NCI-H1092 (cell line): ENCODE results near the gene NSD2.
"Not testable (repeated sequence)": the region's sequence is repeated elsewhere in the genome, so short reads cannot be mapped to it uniquely, and the experiment has no call there.

ENCODE experiments used
- DNase-seq: peaks from one replicate; lab custom pipeline; 2025; lab: John Stamatoyannopoulos, UW

The NSD2 gene

DNA sequence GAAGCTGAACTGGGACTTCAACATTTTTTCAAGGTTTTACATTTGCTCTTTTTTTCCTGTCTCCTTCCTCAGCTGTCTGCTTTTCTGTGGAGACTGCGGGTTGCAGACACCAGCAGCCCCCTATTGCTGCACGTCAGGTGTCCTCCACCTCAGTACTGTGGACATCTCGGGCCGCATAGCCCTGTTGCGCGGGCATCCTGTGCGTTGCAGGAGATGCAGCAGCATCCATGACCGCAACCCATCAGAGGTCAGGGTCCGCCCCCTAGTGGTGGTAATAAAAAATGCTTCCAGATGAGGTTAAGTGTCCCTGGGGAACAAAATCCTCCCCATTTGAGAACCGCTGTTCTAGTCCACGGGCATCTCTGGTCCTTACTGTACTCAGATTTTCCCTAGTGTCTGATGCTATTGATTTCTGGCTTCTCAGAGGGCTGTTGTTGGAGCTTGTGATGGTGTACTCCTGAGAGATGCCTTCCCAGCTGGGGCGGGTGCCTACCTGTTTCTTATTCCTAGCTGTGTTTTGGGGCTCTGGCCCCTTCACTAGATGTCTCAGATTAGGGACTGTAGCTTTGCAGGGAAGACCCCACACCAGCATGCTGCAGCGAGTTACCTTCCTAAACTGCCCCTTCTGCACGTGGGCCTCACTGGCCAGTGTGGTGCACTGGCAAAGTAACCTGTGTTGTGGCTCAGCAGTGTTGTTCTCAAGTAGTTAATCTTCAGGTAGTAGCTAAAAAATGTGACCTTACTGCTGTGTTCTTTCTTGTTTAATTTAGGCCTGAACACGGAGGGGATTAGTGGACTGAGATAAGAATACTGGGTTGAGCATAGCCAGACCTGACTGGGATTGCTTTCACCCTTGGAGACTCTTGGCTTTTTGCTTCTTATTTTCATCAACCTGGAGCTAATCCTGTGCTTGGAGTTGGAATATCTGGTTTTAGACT lies 28.2 kb downstream of the NSD2 start:
- DNase-seq: peak; percentile 34

DNA sequence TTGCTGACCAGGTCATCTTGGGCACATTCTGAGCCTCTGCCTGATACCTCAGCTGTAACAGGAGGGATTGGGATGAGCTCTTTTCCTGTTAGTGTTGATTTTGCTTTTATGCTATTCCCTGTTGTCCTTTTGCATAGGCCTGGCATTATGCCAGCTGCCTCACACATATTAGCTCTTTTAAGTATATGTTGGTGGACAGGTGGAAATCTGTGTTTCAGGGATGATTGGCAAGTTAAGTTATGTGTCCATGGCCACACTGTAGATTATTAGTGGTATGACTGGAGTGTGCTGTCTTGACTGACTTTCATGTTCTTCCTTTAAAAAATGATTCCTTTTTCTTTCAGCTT lies 28.9 kb downstream of the NSD2 start:
- no peak for DNase-seq

DNA sequence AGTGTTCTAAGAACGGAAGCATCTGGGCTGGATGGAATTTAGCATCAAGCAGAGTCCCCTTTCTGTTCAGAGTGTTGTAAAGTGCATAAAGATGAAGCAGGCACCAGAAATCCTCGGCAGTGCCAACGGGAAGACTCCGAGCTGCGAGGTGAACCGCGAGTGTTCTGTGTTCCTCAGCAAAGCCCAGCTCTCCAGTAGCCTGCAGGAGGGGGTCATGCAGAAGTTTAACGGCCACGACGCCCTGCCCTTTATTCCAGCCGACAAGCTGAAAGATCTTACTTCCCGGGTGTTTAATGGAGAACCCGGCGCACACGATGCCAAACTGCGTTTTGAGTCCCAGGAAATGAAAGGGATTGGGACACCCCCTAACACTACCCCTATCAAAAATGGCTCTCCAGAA lies 29.4 kb downstream of the NSD2 start:
- DNase-seq: no peak

DNA sequence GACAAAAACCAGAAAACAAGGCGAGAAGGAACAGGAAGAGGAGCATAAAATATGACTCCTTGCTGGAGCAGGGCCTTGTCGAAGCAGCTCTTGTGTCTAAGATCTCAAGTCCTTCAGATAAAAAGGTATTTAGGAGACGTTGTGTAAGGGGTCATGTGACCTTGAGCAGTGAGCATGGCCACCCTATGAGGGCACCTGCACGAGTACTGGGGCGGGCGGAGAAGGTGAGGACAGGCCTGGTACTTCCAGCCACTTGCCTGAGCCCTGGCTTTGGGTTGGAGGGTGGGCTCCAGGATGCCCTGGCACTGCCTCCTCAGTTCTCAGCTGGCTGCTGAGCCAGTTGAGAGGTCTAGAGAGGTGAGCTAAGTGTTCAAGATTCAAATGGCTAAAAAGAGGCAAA lies 29.9 kb downstream of the NSD2 start:
- DNase-seq: no peak

DNA sequence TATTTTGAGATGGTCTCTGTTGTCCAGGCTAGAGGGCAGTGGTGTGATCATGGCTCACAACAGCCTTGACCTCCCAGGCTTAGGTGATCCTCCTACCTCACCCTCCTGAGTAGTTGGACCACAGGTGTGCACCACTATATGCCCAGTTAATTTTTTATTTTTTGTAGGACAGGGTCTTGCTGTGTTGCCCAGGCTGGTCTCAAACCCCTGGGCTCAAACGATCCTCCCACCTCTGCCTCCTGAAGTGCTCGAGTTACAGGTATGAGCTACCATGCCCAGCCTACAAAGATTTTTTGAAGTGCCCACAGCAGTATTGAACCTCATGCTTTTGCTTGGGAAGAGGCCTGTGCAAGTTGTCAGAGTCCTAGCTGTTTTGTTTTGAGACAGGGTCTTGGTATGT lies 31.1 kb downstream of the NSD2 start:
- no peak for DNase-seq

DNA sequence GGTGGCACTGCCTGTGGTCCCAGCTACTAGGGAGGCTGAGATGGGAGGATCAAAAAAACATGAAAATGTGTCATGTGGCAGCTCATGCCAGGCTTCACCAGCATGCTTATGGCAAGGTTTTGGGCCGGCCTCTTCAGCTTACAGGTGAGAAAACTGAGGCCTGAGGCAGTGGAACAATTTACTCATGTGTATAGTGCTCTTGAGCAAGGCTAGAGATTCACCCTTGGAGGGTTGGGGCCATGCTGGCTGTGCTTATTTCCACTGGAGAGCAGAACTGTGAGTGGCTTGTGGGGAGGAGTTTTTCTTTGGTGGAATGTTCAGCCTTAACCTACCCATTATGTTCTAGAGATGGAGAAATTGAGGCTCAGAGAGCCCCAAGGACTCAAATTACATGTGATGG lies 31.8 kb downstream of the NSD2 start:
- DNase-seq: no peak

DNA sequence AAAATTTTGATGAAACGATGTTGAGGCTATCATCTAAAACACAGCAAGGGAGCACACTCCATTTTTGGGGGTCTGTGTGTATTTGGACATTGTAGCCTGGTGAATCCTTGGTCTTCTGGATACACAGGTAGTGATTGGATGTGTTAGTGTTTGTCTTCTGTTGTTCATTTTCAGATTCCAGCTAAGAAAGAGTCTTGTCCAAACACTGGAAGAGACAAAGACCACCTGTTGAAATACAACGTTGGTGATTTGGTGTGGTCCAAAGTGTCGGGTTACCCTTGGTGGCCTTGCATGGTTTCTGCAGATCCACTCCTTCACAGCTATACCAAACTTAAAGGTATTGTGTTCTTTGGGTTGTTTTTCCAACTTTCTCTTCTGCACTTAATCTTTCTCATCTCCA lies 32.8 kb downstream of the NSD2 start:
- no peak for DNase-seq

DNA sequence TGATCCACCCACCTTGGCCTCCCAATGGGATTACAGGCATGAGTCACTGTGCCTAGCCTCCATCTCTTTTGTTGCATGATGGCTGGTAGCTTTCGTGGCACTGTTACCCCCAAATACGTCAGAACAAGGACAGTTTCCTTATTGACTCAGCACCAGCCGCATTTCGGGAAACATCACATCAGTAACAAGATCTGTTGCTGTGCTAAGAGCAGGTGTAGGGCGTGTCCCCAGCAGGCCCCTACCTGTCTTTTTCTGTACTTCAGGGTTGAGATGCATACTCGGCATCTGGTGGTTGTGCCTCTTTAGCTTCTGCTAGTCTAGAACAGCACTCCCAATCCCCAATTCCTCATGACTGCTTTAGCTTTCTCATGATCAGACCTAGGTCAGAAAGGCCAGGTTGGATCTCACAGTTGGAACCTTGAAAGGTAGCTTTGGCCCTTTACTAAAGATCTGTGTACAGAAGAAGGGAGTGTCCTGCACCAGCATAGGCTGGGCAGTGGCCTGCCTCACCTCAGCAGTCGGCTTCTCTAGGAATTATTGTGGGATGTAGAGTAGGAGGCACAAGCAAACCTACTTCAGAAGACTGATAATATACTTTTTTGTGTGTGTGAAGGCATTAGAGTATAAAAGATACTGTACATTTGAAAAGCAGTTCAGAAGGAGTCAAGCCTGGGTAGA lies 36.8 kb downstream of the NSD2 start:
- no peak for DNase-seq

DNA sequence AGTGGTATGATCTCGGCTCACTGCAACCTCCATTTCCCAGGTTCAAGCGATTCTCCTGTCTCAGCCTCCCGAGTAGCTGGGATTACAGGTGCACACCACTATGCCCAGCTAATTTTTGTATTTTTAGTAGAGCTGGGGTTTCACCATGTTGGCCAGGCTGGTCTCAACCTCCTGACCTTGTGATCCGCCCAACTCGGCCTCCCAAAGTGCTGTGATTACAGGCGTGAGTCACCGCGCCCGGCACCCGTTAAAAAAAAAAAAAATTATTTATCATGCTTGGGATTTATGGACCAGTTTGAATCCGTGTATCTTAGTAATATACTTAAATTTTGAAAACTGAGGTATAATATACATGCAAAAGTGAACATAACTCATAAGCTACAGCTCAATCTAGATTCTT lies 38.5 kb downstream of the NSD2 start:
- not testable (repeated sequence) for DNase-seq

DNA sequence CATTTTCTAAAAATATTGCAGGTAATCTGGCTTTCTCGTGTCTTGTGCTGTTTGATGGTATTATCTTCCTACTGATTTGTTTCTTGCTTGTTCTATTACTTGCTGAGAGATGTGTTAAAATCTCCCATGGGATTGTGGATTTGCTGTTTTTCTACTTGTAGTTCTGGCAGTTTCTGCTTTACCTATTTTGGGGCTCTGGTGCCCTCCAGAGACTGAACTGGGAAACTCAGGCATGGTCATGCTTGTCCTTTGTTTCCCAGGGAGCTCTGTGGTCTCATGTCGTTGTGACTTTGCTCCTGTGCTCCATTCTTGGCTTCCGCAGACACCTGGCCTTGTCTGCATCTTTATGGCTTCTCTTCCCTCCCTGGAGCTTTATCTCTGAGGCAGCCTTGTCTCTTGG lies 39.5 kb downstream of the NSD2 start:
- no peak for DNase-seq

DNA sequence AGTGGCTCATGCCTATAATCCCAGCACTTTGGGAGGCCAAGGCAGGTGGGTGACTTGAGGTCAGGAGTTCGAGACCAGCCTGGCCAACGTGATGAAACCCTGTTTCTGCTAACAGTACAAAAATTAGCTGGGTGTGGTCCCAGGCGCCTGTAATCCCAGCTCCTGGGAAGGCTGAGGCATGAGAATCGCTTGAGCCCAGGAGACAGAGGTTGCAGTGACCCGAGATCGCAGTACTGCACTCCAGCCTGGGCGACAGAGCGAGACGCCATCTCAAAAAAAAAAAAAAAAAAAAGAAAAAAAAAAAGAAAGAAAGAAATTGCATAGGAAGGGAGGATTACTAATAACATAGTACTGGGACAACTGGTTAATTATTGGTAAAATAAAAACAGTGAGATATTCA lies 40.1 kb downstream of the NSD2 start:
- DNase-seq: not testable (repeated sequence)

DNA sequence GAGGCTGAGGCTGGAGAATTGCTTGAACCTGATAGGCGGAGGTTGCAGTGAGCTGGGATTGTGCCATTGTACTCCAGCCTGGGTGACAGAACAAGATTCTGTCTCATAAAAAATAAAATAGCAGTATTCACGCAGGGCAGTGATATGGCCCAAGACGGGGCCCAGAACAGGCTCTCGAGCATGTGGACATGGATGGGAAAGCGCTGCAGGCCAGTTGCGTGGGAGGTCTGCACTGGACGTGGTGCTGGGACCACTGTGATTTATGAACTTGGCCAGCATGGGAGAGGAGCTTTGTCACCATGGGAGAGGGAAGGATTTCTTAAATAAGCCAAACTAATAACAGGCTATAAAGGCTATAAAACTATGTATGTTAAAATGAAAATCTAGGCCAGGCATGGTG lies 51.6 kb downstream of the NSD2 start:
- no peak for DNase-seq

DNA sequence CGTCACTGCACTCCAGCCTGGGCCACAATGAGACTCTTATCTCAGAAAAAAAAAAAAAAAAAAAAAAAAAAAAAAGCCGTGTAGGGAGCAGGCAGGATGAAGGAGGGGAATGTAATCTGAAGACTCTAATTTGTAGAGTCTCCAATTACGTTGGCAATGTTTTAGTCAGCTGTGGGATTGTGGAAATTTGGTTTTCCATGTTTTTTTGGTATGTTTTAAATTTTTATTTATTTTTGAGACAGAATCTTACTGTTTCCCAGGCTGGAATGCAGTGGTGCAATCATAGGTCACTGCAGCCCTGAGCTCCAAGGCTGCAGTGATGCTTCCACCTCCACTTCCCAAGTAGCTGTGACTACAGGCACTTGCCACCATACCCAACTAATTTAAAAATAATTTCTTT lies 56.5 kb downstream of the NSD2 start:
- no peak for DNase-seq

DNA sequence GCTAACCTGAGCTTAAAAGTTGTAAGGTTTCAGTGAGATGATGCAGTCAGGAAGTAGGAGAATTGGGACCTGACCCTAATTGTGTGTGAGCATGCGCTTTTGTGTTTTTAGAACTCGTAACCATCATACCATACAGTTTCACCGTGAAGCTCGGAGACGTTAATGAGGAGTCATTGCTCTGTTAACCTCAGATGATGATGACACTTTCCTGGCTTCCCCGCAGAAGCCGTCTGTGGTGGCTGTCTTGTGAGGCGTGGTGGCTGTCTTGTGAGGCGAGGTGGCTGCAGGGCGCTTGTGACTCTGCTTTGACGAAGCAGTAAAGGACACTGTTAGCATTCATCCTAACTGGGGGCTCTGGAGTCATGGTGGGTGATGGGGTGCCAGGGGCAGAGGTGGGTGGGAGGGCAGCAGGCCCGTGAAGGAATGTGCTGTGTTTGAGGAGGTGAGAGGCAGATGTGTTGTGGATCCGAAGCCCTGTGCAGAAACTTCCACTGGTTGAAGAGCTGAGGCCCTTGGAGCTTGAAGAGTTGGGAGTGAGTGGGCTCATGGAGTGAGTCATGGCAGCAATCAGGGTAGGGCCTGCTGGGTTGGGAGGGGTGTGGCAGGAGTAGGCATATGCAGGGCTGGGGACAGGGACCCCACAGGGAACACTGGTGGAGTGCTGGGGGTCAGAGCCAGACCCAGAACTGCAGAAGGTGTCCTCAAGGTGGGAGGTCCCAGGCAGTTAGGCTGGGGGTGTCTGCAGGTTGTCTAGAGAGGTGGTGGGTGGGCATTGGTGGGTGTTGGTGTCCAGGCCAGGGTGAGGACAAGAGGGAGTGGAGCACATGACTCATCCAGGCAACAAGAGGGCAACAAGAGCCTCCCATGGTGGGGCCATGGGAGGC lies 57.4 kb downstream of the NSD2 start:
- DNase-seq: no peak

DNA sequence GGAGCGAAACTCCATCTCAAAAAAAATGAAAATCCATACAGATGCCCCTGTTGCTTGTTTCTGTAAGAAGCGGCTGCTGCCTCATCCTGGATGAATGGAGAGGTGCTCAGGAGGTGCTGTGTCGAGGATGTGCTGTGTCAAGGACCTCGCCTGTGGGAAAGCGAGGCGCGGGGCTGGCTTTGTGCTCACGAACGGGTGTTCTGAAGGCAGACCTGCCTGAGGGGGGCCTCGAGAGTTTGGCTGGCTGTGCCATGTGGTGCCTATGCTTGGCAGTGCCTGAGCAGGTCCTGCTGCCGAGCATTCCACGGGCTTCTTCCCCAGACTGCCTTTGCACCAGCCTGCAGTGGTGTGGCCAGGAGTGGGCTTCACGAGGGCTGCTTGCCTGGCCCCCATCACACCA lies 61.5 kb downstream of the NSD2 start:
- DNase-seq: no peak

DNA sequence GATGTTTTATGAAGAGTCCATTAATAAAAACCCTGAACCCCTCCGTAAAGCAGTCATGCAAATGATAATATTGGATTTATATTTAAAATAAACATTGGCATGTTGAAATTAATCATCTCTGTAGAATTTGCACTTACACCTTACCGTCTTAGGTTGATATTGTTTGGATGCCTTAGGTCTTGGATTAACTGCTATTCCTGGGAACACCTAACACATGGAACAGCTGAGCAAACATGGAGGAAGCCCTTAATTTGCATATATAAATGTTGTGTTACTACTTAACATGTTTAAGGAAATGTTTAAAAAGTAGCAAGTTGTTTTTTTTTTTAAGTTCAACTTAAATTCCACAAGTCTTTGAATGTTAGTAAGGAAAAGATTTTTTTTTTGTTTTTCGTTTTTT lies 62.5 kb downstream of the NSD2 start:
- no peak for DNase-seq

DNA sequence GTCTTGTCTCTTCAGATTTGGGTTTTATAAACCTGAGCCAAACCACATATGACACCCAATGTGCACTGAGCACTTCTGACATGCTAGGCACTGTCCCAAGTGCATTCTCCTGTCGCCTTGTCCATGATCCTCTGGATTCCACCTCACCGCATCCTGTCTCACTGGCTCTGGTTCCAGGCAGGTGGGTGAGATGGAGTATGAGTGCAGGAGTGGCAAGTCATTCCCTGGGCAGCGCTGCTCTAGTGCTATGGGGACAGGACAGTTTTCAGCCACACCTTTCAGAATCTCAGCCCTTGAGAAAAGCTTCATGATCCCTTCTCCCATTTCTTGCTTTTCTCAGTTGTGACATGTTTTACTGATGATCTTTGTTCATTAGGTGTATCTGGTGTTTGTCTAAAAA lies 66.4 kb downstream of the NSD2 start:
- no peak for DNase-seq

DNA sequence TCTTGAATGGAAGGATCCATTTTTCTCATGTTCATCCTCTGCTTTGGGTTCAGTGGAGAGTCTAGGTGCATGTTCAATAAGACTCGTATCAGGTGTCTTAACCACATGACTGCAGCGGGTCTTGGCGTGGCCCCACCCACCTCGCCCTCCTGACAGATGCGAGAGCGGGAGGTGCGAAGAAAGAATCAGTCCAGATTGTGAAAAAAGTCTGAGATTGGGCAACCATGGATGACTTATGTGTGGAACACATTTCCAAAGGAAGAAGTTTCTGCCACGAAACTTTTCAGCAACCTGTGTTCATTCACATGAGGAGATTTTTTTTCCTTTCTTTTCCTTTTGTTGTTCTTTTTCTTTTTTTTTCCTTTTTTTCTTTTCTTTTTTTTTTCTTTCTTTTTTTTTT lies 66.8 kb downstream of the NSD2 start:
- DNase-seq: no peak

DNA sequence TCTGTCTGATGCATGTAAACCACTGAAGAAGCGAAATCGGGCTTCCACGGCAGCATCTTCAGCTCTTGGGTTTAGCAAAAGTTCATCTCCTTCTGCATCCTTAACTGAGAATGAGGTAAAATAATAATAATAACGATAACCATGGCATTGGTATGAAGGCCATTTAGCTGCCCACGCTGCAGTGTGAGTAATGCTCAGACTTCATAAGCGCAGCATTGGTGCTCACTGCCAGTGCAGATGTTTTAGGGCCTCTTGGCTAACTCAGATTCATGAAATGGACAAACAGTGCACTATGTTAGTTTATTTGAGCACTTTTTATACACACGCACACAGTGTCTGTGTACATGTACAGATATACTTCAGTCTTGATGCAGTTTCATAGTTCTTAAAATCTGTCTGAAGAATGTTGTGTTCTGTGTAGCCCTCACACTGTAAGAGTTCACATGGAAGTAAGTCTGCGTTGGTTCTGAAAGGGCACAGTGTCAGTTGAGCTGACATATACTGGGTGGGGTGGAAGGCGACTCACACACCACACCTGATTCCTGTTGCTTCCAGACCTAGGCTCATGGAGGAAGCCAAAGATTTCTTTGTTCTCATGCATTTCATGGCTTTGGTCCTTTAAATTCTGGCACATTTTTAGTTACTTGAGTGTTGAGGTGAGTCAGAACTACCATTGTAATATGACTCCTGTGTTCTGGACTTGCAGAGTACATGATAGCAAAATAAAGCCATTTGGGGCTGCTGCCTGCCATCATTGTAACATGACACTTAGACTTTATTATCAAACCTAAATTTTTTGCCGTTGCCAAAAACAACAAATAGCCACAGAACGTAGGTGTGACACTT lies 68.7 kb downstream of the NSD2 start:
- DNase-seq: no peak

DNA sequence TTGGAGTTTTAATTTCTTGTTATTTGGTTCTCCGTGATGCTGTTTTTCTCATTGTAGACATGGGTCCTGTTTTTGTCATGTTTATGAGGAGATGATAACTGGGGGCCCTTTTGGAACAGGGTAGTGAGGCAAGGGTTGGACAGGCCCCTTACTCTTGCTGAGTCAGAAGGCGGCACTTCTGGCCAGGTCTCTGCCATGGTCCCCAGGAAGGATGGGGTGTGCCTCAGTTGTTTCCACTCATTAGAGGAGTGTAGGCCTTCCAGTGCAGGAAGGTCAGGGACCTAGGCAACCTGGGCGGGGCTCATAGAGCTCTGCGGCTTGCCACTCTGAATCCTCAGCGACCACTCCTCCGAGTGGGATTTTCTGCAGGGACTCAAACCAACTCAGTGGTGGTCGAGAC lies 69.4 kb downstream of the NSD2 start:
- DNase-seq: no peak

DNA sequence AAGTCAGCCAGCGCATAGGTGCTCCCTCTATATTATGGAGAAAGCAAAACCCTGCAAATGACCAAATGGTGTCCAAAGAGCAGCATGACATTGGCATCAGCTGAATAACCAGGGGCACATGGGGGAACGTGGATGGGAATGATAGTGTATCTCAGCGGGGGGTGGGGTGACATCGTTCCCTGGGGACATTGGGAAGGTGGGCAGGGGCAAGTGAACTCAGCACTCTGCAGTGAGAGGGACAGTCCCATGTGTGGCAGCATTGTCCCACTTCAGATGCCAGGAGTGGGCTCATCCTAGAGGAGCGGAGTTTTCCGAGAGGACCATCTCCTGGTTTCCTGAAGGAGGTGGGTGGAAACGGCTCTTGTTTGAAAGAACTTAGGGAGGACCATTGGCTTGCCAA lies 72.7 kb downstream of the NSD2 start:
- DNase-seq: no peak
